GM23248 (cell line): ENCODE measurements around the gene ARHGEF10L.

Experiments used
- EZH2 ChIP-seq: fragments of 200-600 bp; sonication (generic); IDR thresholded peaks from 2 replicates; pipeline ENCODE4 v1.6.1; 2018; ENCODE audit warnings: antibody characterized with exemption, mild to moderate bottlenecking; ENCODE audit not compliant: insufficient read depth, poor library complexity, severe bottlenecking
- EZH2phosphoT487 ChIP-seq: fragments of 200-600 bp; sonication (generic); IDR thresholded peaks from 2 replicates; pipeline ENCODE4 v1.6.1; 2018; ENCODE audit warnings: antibody characterized with exemption, moderate library complexity, mild to moderate bottlenecking, low read depth; ENCODE audit not compliant: insufficient read depth

- no peak for TF ChIP-seq EZH2phosphoT487
- no peak for TF ChIP-seq EZH2
Observed at GRCh38 chr1:17649371-17650106, 110.0 kb downstream of the ARHGEF10L start.
